ENCODE data around the gene OCLN.
"Not testable (repeated sequence)": the region's sequence is repeated elsewhere in the genome, so short reads cannot be mapped to it uniquely, and the experiment has no call there.

The OCLN gene

DNA sequence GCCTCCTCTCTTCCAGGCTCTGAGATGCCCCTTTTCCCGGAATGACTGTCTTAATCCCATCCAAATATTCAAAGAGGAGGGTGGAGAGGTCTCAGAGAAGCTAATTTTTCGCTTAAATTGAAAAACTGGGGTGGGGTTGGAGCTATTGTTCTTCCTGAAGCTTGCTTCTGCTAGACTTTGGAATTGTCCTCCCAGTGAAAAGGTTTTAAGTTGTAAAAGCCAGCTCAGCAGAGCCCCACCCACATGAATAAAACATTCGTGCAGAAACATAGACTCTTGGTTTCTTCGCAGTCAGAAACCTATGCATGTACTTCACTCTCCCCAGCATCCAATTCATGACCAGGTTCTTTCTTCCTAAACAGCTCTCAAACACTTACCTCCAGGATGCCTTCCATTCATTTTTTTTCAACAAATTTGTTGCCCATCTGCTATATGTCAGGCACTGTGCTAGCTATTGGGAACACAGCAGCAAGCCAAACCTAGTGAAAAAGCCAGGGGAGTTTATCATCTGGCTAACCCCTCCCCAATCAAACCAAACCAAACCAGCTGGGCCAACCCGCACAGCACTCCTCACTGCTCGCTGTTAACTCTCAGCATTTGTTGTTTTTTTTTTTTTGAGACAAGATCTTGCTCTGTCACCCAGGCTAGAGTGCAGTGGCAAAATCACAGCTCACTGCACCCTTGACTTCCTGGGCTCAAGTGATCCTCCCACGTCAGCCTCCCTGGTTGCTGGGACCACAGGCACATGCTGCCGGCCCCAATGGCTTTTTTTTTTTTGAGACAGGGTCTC is 37.9 kb upstream of the OCLN start:
- no peak for DNase-seq (ENCODE audit: extremely low spot score)
- CTCF ChIA-PET = no interaction called here

GRCh38 chr5:69455428-69455988 is 37.1 kb upstream of the OCLN start:
- CTCF ChIA-PET; DNase-seq (ENCODE audit: extremely low spot score); POLR2A ChIA-PET: not testable (repeated sequence)

More for the DNA sequence above, 37.9 kb upstream of the OCLN start:
- no peak for TF ChIP-seq ZNF384 (IDR thresholded peaks at IDR 0.05)
- no peak for TF ChIP-seq SUZ12 (IDR thresholded peaks at IDR 0.05)
- TF ChIP-seq, protein P1, sequence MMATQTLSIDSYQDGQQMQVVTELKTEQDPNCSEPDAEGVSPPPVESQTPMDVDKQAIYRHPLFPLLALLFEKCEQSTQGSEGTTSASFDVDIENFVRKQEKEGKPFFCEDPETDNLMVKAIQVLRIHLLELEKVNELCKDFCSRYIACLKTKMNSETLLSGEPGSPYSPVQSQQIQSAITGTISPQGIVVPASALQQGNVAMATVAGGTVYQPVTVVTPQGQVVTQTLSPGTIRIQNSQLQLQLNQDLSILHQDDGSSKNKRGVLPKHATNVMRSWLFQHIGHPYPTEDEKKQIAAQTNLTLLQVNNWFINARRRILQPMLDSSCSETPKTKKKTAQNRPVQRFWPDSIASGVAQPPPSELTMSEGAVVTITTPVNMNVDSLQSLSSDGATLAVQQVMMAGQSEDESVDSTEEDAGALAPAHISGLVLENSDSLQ (IDR thresholded peaks at IDR 0.05) = no peak
- POLR2A ChIA-PET = no interaction called here

- no peak for TF ChIP-seq FOXA1 (IDR thresholded peaks at IDR 0.05)
- TF ChIP-seq ARNT (IDR thresholded peaks at IDR 0.05) = no peak
- DNase-seq (ENCODE audit: extremely low spot score) = no peak
- POLR2A ChIA-PET = no interaction called here
- CTCF ChIA-PET = no interaction called here
Measured at GRCh38 chr5:69462170-69462569, 30.4 kb upstream of the OCLN start.

- POLR2A ChIA-PET; DNase-seq (ENCODE audit: extremely low spot score); CTCF ChIA-PET: not testable (repeated sequence)
Measured at GRCh38 chr5:69466375-69466774, 26.2 kb upstream of the OCLN start.

DNA sequence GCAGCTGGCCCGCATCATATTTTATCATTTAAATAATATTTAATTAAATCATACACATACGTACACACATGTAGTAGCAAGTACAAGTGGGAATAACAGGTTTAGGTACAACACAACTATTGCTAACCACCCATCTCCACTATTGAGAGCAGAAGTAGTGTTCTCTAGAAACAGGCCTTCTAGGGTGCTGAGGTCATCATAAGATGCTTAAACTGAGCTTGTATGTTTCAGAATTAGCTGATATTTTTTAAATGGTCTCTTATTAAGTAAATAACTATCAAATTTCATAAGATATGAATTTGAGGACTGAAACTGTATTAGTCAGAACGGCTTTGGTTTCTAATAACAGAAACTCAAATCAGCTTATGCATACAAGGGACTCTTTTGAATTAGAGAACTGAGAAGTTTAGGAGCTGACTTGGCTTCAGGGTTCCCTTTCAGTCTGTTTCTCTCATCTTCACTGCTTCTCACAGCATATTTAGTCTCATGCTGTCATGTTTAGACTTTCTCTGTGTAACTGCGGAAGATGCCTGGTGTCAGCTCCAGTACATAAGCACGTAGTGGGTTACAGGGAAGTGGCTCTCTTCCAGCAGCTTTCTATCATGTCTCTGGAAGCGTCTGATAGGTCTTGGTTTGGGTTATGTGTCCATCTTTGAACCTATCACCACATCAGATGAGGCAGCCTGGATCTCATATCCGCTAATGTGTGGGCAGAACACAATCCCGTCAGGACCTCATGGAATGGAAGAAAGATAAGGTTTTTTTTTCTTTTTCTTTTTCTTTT is 25.0 kb upstream of the OCLN start:
- ChIA-PET CTCF (interaction anchor here (0.6 kb wide), 1 partner anchor 12 kb away, joined by 8 read pairs; no protein-coding TSS in a partner anchor), POLR2A (interaction anchor here (0.8 kb wide), 1 partner anchor 54 kb away, joined by 3 read pairs; no protein-coding TSS in a partner anchor)
- DNase-seq (ENCODE audit: extremely low spot score) = no peak
- TF ChIP-seq, protein P1 (IDR thresholded peaks at IDR 0.05) = no peak
- TF ChIP-seq BHLHE40 (IDR thresholded peaks at IDR 0.05; ENCODE audit: borderline replicate concordance) = no peak
- no peak for TF ChIP-seq FOXM1 (IDR thresholded peaks at IDR 0.05; ENCODE audit: borderline replicate concordance)
- TF ChIP-seq FOXK2 (IDR thresholded peaks at IDR 0.05) = no peak
- no peak for TF ChIP-seq TARDBP (IDR thresholded peaks at IDR 0.05)
- TF ChIP-seq SUZ12 (IDR thresholded peaks at IDR 0.05) = no peak
- no peak for TF ChIP-seq ARNT (IDR thresholded peaks at IDR 0.05)
- TF ChIP-seq ZNF384 (IDR thresholded peaks at IDR 0.05) = no peak
- TF ChIP-seq NFRKB (IDR thresholded peaks at IDR 0.05) = no peak
- TF ChIP-seq FOXA1 (IDR thresholded peaks at IDR 0.05) = no peak
- no peak for TF ChIP-seq L3MBTL2 (conservative IDR thresholded peaks at IDR 0.05)
- TF ChIP-seq LEF1 (IDR thresholded peaks at IDR 0.05; ENCODE audit: borderline replicate concordance) = no peak
- TF ChIP-seq HDGF (IDR thresholded peaks at IDR 0.05; ENCODE audit: borderline replicate concordance) = no peak
- no peak for TF ChIP-seq ELF4 (IDR thresholded peaks at IDR 0.05)
- TF ChIP-seq SP1 (IDR thresholded peaks at IDR 0.05) = no peak
- TF ChIP-seq CTBP1 (IDR thresholded peaks at IDR 0.05; ENCODE audit: borderline replicate concordance) = no peak

DNA sequence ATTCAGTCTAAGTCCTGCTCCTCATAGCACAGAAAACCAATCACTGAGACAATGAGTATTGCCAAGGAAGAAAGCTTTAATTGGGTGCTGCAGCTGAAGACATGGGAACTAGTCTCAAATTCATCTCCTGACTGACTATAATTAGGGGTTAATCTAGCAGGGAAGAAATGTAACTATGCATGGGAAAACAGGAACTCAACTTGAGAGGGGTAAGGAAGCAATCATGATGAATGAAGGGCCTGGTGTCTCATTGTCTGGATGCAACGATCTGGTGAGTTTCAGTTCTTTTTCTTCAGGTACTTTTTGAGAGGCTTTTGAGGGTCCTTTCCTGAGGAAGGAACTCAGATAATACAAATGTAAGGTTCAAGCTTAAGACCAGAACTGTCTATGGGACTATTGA is 24.0 kb upstream of the OCLN start:
- CTCF ChIA-PET = no interaction called here
- POLR2A ChIA-PET = no interaction called here

DNA sequence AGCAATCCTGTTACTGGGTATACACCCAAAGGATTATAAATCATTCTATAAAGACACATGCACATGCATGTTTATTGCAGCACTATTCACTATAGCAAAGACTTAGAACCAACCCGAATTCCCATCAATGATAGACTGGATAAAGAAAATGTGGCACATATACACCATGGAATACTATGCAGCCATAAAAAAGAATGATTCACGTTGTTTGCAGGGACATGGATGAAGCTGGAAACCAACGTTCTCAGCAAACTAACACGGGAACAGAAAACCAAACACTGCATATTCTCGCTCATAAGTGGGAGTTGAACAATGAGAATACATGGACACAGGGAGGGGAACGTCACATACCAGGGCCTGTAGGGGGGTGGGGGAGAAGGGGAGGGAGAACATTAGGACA is 21.1 kb upstream of the OCLN start:
- CTCF ChIA-PET; POLR2A ChIA-PET; DNase-seq (ENCODE audit: extremely low spot score): not testable (repeated sequence)

More for the DNA sequence above, 24.0 kb upstream of the OCLN start:
- TF ChIP-seq ZNF384 (IDR thresholded peaks at IDR 0.05) = no peak
- TF ChIP-seq TARDBP (IDR thresholded peaks at IDR 0.05) = no peak
- no peak for TF ChIP-seq LEF1 (IDR thresholded peaks at IDR 0.05; ENCODE audit: borderline replicate concordance)
- no peak for TF ChIP-seq L3MBTL2 (conservative IDR thresholded peaks at IDR 0.05)
- no peak for TF ChIP-seq HDGF (IDR thresholded peaks at IDR 0.05; ENCODE audit: borderline replicate concordance)
- TF ChIP-seq SP1 (IDR thresholded peaks at IDR 0.05) = no peak
- TF ChIP-seq ELF4 (IDR thresholded peaks at IDR 0.05) = no peak
- TF ChIP-seq FOXA1 (IDR thresholded peaks at IDR 0.05) = no peak
- no peak for TF ChIP-seq NFRKB (IDR thresholded peaks at IDR 0.05)
- TF ChIP-seq BHLHE40 (IDR thresholded peaks at IDR 0.05; ENCODE audit: borderline replicate concordance) = no peak
- TF ChIP-seq FOXM1 (IDR thresholded peaks at IDR 0.05; ENCODE audit: borderline replicate concordance) = no peak
- TF ChIP-seq, protein P1 (IDR thresholded peaks at IDR 0.05) = no peak
- TF ChIP-seq CTBP1 (IDR thresholded peaks at IDR 0.05; ENCODE audit: borderline replicate concordance) = no peak
- TF ChIP-seq ARNT (IDR thresholded peaks at IDR 0.05) = no peak
- TF ChIP-seq FOXK2 (IDR thresholded peaks at IDR 0.05) = no peak
- TF ChIP-seq SUZ12 (IDR thresholded peaks at IDR 0.05) = no peak
- no peak for DNase-seq (ENCODE audit: extremely low spot score)

DNA sequence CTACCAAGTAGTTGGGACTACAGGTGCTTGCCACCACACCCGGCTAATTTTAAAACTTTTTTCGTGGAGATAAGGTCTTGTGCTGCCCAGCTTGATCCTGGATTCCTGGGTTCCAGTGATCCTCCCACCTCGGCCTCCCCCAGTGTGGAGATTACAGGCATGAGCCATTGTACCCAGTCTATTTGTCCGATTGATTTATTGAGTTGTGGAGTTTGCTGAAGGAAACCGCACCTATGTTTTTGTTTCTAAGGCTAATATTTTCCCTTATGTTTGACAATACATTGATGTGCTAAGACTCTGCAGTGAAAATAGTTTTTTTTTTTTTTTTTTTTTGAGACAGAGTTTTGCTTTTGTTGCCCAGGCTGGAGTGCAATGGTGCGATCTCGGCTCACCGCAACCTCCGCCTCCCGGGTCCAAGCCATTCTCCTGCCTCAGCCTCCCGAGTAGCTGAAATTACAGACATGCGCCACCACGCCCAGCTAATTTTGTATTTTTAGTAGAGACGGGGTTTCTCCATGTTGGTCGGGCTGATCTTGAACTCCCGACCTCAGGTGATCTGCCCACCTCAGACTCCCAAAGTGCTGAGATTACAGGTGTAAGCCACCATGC is 20.0 kb upstream of the OCLN start:
- DNase-seq (ENCODE audit: extremely low spot score); CTCF ChIA-PET; POLR2A ChIA-PET: not testable (repeated sequence)
